GM19193 (cell line): ENCODE results near the gene UBALD1.
A peak's percentile ranks its signal among the peaks of the same experiment; 100 is the strongest.

ENCODE experiments used
- POLR2A ChIP-seq: IDR thresholded peaks from 4 replicates; pipeline ENCODE4 v1.6.1; 2011; ENCODE audit not compliant: insufficient read depth, insufficient read length; ENCODE audit errors: extremely low read depth

UBALD1 gene

DNA sequence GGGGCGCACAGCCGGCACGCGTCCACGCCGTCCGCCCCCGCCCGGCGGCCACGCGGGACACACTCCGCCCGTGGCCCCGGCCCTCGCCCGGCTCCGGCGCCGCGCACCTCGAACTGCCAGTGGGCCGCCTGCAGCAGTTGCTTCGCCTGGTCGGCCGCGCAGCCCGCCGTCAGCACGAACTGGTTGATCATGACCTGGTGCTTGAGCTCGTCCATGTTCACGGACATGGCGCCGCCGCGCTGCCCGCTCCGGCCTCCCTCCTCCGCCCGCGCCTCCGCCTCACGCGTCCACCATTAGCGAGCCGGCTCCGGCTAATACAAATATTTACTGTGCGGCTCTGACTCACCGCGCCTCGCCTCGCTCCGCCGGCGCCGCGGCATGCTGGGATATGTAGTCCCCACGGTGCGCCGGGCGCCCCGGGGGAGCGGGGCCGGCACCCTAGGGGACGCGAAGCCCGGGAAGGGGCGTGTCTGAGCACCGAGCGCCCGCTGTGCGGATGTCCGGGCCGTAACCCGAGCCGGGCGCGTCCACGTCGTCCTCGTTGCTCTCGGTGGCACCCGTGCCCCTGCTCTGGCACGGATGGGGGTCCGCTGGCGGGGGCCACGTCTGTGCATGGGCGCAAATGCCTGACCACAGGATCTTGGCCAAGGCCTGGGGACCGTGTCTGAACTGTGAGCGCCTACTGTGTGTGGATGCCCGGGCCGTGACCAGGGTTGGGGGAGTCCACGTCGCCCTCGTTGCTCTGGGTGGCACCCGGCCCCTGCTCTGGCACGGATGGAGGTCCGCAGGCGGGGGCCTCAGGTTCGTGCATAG is at the start of gene UBALD1:
TSS of gene UBALD1 (minus strand) at position 318 of the 813 bp plus-strand sequence. CDS start at position 227, 91 bp downstream.
- peak; percentile 90 for TF ChIP-seq POLR2A

DNA sequence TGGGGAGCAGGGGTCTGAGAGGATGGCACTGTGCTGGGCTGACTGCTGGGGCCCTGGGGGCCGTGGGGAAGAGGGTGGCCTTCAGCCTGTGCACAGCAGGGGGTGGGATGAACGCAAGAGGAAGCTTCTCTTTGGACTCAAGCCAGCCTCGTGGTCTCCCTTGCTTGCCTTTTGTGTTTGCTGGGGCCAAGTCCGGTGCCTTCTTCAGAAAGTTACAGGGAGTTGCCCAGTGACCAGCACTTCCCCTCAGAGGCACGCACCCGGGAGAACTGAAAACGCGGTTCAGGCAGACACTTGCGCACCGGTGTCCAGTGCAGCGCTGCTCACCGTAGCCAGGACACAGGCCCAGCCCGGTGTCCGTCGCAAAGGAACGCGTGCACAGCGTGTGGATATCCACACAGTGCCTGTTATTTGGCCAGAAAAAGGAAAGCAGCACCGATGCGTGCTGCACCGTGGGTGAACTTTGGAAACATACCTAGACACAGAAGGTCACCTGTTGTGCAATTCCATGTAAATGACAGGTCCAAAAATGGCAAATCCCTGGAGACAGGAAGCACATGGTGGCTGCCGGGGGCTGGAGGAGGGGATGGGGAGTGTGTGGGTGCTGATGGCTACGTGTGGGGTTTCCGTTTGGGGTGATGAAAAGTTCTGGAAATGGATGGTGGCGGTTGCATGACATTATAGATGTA is 49.2 kb upstream of the UBALD1 start:
- no peak for TF ChIP-seq POLR2A

DNA sequence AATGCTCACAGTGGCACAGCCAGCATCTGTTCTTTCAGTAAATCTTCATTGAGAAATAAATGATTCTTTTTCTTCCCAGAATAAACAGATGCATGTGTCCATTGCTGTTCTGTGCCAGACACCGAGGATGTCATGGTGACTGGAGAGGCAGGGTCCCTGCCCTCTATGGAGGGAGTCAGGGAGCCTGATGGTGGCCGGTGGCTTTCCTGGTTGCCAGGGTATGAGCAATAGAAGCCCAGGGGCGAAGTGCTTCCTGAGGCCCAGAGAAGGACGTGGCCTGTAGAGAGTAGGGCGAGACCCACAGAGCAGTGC is 48.7 kb upstream of the UBALD1 start:
- no peak for TF ChIP-seq POLR2A

DNA sequence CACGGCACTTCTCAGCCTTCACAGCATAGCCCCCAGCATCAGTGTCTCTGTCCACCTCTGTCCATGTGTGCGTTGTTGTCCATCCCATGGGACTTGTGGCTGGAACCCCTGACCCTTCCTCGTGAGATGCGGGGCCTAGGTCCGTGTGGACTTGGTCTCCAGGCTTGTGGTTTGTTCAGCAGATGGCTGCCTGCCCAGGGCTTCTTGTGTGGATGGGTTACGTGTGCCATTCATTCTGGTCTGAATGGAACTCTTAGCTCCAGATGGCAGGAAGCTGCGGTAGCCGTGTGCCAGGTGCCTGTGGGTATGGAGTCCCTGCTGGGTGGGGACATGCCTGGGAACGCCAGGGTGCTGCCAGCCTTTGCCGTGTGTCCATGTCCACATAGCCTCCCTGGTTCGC is 47.0 kb upstream of the UBALD1 start:
- no peak for TF ChIP-seq POLR2A

DNA sequence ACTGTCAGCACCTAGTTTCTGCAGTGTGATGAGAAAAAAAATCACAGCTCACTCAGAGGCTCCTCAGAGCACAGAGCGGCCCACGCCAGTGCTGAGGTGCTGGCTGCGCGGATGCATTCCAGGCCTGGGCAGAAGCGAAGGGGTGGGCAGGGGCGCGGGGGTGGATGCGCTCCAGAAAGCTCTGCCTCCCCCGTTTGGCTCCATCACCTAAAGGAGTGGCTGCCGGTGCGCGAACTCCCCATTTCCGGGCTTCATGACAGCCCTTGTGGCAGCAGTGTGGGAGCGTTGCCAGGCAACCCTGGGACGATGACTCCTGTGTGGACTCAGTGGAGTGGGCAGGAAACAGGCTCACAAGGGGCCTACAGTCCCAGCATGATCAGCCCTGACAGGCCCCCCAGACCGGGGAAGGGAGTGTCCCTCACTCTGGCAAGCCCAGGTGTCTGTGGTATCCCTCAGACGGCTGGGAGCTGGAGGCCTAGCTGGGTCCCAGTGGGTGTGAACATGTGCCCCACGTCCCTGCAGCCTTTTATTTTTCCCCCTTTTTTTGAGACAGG is 45.8 kb upstream of the UBALD1 start:
- TF ChIP-seq POLR2A = no peak

DNA sequence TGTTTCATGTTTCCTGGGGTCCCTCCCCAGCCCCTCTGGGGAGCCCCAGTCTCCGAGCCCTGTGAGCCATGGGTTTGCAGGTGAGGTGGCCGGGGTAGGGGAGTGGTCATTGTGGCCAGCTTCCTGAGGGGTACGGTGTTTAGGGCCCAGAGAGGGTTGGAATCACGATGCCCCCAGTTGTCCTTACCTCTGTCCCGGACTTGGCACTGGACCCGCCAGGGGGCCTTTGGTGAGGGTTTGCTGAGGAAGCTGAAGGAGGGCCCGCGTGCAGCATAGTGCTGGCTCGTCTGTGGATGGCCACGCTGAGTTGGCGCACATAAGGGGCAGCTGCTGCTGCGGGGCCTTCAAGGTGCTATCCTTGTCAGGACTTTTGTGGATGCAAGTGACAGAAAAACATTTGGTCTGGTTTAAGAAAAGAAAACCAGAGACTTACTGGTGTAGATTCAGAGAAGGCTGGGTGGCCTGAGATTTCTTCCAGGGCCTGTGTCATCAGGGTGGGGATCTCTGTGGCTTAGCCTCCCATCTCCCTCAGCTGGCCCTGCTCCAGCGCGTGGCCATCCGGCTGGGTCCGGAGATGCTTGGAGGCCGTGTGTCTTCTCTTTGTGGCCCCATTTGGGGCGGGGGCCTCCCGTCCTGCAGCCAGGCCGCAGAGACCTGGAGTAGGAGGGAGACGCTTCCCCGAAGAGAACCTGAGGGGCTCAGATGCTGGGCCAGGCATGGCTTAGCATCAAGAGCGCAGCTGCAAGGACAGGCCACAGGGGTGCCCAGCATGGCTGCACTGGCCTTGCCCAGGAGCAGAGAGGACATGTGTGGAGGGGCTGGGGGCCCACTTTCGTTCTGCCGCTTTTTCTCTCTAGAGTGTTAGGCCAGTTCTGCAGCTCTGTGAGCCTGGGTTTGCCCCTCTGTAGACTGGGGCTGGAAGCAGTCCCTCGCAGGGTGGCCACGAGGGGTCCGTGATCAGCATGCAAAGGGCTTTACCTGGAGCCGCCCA is 45.0 kb upstream of the UBALD1 start:
- TF ChIP-seq POLR2A = no peak

DNA sequence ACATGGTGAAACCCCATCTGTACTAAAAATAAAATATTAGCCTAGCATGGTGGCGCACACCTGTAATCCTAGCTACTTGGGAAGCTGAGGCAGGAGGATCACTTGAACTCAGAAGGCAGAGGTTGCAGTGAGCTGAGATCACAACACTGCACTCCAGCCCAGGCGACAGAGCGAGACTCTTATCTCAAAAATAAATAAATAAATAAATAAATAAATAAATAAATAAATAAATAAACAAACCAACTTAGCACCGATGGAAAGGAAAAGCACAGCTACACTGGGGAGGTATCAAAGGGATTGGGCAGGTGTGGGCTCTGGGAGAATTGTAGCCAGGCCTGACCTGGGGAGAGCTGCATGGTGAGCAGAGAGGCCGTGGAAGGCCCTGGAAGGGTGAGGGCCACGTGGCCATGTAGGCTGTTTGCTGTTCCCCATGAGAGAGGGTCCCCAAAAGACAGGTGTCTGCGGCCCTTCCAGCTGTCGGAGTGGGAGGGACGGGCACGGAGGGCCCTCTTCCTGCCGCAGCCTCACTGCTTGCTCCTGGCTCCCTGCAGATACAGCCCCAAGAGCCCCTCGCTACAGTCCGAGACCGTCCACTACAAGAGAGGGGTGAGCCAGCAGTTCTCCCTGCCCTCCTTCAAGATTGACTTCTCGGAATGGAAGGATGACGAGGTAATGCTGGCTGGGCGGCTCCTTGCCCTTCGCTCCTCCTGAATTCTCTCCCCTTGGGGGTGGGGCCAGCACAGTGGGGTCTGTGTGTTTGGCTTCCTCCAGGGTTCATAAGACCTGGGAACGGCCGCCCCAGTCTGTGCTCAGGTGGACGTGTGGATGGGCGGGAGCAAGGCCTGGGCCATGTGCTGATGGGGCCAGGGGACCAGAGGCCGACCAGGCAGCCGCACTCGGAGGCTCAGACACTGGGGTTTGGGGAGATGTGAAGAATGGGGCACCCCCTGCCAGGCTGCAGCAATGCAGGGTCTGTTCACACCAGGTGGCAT is 42.3 kb upstream of the UBALD1 start:
- no peak for TF ChIP-seq POLR2A

DNA sequence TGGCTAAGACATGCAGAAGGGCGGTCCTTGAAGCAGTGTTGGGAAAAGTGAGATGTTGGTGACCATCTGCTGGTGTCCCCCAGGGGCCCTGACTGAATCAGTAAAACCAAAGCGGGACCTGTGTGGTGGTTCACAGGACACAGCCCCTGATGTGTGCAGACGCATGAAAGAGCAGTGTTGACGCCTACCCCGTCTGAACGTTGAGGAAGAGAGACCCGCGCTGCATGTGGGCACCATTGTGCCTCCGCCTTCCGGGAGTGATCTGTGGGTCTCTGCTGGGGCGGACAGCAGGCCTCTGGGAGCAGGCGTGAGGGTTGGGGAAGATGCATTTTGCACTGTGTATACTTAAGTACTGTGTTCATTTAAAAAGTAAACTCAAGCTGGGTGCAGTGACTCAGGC is 41.5 kb upstream of the UBALD1 start:
- TF ChIP-seq POLR2A = no peak

DNA sequence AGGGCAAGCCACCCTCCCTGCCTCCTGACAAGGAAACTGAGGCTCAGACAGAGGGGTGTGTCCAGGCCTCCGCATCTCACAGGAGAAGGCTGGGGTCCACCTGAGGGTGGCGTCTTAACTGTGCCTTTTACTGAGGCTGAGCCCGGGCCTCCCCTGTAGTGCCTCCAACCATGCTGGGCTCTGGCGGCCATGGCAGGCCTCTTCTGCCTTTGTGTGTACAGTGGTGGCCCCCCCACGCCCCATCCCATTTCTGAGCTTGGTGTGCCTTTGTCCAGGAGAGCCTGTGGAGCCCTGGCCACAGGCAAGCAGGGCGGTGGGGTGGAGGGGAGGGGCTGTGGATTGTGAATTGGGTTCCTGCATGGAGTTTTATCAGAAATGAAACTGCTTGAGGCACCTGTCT is 41.1 kb upstream of the UBALD1 start:
- TF ChIP-seq POLR2A = no peak

DNA sequence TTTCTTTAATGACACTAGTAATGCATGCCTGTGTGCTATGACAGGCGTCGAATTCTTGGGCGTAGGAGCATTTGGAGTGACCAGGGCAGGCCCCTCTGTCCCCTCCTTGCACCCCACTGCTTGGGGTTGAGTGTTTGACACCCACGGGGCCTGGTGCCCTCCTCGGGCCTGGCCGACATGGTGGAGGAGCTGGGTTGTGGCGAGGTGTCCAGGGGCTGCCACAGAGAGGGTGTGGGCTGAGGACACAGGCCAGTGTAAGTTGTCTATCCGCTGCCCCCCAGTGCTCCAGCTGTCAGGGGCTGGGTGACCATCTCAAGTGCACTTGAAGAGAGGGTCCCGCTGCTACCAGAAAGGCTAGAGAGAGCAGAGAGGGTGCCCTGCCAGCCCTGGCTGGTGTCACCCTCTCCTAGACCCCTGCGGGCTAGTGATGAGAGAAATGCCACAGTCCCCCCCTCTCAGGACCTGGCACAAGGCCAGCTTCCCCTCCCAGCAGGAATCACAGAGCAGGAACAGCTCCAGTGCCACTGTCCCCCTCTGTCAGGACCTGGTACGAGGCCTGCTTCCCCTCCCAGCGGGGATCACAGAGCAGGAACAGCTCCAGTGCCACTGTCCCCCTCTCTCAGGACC is 40.4 kb upstream of the UBALD1 start:
- TF ChIP-seq POLR2A = no peak

DNA sequence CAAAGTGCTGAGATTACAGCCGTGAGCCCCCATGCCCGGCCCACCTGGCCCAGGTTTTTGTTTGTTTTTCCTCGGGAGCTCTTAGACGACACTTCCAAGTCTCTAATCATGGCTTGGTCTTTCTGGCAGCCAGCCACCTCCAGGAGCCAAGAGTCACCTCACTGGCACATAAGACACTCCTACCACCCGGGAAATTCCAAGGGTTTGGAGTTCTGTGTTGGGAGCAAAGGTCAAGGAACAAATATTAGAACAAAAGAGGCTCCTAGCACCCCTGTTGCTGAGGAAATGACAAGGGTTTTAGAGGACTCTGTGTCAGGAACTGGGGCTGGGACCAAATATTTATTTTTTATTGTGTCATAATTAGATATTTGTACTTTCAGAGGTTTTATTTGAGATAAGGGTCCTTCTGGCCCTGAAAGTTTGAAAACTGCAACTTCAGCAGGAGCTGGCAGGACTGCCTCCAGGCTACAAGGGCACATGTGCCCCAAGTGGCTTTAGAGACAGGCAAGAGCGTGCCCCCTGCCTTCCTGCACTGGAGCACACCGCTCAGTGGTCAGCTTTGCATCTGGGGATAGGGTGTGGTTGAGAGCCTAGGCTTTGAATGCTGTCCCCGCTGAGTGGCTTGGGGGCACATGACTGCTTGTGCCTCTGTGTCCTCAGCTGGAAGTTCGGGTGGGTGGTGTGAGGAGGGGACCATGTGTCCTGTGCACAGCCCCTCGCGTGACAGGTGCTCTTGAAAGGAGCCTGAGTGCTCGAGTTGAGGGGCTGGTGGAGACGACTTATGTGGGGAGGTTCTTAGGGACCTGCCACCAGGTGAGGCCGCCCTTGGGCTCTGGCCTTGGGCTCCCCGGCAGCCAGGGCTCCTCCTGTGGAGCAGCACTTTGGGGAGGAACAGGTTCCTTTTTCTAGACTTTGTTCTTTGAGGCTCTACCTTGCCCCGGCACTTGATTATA is 39.6 kb upstream of the UBALD1 start:
- no peak for TF ChIP-seq POLR2A

DNA sequence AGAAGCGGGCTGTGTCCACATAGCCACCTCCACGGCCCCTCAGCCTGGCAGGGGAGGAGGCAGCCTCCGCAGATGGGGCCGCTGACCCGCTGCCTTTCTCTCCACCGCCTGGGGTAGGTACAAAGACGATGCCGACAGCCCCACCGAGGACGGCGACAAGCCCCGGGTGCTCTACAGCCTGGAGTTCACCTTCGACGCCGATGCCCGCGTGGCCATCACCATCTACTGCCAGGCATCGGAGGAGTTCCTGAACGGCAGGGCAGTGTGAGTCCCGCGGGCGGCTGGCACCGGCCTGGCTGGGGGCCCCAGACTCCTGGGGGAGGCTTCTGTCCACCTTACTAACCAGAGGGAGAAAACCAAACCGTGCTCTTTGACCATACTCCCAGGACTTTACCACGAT is 37.9 kb upstream of the UBALD1 start:
- no peak for TF ChIP-seq POLR2A

DNA sequence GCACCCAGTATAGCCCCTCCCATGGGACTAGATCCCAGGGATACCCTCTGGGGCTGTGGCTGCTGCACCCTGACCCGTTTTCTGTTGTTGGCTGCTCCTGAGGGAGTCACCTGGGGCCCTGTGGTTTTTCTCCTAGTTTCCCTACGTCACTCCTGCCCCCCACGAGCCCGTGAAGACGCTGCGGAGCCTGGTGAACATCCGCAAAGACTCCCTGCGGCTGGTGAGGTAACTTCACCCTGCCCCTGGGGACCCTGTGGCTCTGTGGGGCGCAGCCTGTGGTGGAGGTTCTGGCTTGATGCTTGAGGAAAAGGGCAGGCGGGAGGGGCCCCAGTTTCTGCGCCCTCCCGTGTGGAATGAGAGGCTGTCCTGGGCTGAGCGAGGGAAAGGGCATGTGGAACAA is 37.1 kb upstream of the UBALD1 start:
- TF ChIP-seq POLR2A = no peak
